G401.6 (cell line): Measurements from ENCODE around the gene KCNAB1.

ENCODE experiments used
- FAIRE-seq: peaks from 2 replicates; lab custom pipeline; 2012; peaks lifted over from hg19 to GRCh38; lab: Jason Lieb, UNC

KCNAB1 gene

GRCh38 chr3:156140001-156140595, 19.7 kb downstream of the KCNAB1 start:
- FAIRE-seq: no peak

DNA sequence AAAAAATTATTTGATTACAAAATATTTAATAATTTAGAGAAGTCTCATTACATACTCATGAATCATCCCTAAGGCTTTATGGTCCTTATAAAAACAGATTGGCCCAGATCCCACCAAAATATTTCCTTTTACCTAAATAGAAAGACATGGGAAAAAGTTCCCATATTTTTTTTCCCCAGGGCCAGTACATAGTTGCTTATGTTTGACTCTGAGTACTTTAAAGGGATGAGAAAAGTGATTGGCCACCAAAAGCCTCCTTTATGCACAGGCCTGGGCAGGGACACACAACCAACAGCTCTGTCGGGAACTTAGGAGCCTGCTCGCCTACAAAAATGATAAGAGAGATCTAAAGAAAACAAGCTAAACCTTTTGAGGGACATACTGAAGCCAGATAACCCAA, 22.3 kb downstream of the KCNAB1 start:
- no peak for FAIRE-seq

DNA sequence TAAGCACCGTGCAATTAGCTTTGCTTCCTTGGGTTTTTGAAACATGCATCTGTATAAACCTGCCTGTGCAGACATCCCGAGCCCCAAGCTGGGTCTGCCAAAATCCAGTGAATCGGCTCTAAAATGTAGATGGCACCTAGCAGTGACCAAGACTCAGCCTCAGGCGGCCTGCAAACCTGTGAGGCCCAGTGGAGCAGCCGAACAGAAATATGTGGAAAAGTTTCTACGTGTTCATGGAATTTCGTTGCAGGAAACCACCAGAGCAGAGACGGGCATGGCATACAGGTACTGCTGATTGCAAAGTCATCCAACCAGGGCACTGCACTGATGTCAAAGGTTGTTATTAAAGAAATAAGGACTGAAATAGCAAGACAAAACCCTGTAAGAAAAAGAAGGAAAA, 22.8 kb downstream of the KCNAB1 start:
- no peak for FAIRE-seq

DNA sequence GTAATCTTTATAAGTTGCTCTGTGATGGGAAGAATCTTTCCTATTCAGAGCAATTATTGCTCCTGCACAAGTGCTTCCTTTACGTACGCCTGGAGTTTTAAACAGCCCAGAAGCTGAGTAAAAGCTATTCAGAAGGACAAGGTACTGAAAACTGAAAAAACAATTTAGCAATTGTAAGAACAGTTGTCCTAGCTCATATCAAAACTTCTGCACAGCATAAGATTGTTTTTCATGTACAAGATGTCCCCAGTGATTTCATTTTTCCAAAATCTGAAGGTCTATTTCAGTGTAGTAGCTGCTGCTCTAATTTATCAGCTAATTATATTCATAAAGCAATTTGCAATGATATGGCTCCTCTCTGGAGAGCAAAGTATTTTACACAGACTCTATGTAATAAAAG, 23.7 kb downstream of the KCNAB1 start:
- no peak for FAIRE-seq

DNA sequence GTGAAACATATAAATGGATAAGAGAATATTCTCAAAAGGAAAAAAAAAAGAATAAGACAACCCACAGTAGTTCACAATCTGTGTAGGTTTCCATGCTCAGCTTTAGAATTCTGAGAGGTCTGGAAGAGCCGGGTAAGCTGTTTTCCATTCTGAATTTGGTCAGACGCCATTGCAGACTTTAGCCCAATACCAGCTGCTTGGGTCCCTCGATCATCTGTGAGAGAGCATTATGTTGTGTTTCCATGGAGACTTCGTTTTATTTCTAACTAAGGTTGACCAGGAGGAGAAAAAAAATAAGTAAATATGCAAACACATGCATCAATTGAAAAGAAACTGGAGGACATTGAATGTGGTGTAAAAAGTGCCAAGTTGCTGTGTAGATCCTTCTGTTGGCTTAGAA, 25.5 kb downstream of the KCNAB1 start:
- no peak for FAIRE-seq

GRCh38 chr3:156148345-156148945, 28.1 kb downstream of the KCNAB1 start:
- FAIRE-seq: no peak

DNA sequence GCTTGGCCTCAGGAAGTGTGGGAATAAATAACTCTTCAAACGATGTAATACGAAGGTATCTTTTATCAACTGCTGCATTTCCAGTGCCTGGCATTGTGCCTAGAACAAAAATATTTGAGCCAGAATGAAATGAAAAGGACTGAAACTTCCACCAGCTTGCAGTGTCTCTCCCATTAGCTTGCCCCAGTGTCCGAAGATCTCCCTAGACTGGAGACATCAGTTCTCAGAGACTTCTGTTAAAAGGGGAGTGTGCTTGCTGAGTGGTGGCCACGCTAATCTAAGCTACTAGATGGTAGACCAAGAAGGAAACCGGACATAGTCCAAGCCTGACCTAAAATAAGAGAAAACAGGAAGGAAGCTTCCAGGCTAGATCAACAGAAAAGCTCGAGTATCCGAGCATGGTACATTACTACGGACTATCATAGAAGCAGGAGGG, 28.6 kb downstream of the KCNAB1 start:
- no peak for FAIRE-seq

GRCh38 chr3:156149876-156150275, 29.5 kb downstream of the KCNAB1 start:
- FAIRE-seq: no peak

DNA sequence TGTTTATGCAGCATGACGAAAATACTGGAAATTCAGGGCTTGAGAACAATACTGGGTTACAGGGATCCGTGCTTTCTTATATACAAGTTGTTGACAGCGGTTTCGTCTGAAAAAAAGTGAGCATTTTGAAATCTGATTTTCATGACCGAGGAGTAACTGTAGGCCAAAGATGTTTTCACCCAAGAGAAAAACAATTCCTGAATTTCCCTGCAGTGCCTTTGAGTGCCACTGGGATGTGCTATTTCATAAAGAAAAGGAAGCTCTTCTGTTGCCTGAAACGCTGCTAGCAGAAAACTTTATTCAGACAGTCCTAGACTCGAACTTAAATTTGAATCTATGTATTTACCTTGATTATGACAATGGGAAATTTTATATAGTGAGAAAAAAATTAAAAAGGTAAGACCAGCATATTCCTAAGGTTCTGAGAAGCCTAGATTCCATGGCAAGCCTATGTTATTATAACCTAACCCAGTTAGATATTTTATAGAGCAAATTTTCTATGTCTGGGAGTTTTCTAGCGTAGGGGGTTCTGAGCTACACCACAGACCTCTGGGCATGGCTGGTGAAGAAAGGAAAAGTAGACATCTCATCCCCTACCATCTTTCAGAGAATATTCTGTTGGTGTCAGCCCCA, 30.2 kb downstream of the KCNAB1 start:
- peak; percentile 87 for FAIRE-seq

- no peak for FAIRE-seq
Observed at GRCh38 chr3:156151824-156152428, 31.5 kb downstream of the KCNAB1 start.

DNA sequence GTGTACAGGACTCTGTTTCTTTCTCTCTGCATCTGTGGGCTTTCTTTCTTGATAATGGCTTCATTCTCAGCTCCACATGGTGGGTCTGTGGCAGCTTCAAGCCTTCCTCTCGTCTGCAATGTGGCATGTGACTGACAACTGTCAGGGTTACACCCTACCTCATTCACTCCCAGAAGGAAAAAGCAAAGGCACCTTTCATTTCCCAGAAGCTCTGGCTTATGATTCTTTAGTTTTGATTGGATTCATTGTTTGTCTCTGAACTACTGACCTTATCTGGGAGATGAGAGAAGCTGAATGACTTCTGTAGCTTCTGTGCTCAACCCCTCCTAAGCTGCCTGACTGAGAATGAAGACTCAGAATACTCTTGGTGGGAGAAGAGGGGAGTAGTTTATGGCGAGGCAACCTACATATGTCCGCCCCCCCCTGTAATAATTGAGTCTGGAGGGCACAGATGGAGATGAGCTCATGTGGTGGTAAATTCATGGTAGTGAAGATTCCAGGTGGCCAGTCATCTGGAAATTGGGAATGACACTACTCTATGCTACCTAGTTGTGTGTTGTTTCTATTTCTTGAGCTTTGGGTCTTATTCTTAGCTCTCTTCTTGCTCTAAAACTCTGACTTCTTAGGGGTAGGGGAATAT, 38.4 kb downstream of the KCNAB1 start:
- no peak for FAIRE-seq

GRCh38 chr3:156160647-156161046, 40.3 kb downstream of the KCNAB1 start:
- no peak for FAIRE-seq

GRCh38 chr3:156161172-156161571, 40.8 kb downstream of the KCNAB1 start:
- FAIRE-seq: no peak

DNA sequence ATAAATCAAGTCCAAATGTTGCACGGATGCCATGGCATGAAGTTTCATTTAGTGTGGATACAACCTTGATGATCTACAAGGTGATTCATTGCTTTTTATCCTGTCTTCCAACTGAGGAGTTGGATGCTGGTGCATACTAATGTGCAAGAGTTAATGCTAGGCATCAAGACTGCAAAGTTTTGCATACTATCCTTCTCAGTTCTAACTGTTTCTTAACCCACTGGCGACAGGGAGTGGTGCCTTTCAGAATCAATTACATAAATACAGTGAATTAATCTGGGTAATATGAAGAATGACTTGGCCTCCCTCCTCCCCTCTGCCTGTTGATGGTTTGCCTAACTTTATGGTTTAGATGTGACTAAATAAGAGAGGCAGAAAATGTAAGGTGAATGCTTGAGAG, 43.5 kb downstream of the KCNAB1 start:
- no peak for FAIRE-seq

- FAIRE-seq: no peak
Observed at GRCh38 chr3:156166808-156167207, 46.4 kb downstream of the KCNAB1 start.

DNA sequence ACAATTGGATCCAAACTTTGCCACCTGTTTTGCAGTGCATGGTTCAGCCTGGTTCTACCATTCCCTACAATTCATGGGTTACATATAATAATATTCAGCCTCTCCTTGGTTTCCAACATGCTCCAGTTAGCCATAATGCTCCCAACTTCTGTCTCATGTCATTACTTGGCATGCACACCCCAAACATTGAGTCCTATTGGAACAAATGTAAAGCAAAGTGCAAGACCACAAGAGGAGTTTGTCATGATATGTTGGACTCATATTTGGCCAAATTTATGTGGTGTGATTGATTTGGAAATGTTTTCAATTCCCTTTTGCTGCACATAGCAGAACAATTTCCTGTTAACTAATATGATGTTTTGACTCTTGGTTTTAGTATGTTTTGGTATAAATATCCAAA, 50.2 kb downstream of the KCNAB1 start:
- FAIRE-seq: no peak

DNA sequence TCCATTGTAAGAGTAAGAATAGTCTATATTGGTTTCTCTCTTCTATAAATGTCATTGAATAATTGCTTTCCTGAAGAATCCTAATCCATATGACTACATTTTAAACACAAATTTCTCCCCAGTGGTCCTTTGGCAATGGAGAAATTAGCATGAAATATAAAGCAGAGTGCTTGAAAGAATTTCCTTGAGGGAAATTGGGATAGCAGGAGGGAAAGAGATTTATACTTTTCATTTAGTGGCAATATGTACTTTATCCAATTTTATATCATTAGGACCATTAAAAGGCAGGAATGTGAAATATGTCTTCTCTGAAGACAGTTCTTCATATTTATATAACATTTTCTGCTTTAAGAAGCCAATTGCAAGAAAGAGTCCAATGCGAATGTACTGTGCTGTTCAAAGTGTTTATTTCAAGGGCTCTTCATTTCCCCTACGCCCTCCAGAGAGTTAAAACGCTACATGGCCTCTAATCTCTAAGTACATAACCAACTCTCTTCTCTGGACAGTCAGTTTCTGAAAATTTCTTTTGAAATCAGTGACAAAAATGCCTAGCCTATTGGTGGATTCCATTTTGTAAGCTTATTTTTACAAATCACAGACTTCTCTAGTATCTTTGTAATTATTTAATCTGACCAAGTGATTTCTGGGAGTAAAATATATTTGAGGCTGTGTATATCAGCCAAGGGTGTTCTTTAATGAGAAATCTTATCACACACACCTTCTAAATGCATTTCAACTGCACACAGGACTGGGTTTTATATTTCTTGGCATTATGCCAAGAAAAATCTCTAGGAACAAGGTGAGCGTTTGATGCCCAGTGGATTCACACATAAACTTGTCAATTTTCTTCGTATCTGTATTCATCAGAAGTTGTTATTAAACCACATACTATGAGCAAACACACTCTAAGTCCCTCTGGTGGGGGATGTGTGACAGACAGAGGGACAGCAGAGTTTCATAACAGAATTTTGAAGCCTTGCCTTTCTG, 51.2 kb downstream of the KCNAB1 start:
- no peak for FAIRE-seq

- FAIRE-seq: no peak
Observed at GRCh38 chr3:156172536-156172935, 52.2 kb downstream of the KCNAB1 start.

GRCh38 chr3:156174229-156174847, 54.0 kb downstream of the KCNAB1 start:
- FAIRE-seq: no peak

DNA sequence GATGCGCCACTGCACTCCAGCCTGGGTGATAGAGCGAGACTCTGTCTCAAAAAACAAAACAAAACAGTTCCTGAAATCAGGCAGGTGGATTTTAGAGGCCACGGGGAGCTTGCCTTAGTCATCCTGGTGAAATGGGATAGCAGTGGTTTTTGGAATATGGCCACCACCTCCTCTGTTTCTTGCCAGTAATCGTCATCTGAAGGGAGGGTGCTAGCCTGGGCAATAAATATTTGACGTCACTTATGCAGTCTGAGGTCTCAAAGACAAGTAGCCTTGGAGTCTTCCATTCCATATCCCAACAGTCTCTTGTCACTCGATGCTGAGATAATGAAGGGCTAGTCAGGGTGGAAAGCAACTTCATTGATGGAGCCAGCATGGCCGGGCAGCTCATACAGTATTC, 55.2 kb downstream of the KCNAB1 start:
- no peak for FAIRE-seq

GRCh38 chr3:156176048-156176447, 55.7 kb downstream of the KCNAB1 start:
- no peak for FAIRE-seq
